CD4-positive, alpha-beta T cell treated with Interleukin-6 for 4 hours (primary cell): Measurements from ENCODE around the gene PSKH1.

Source experiments
- DNase-seq: peaks from one replicate; pipeline ENCODE4 v3.0.0-alpha.2; 2020; ENCODE audit warnings: mixed read lengths

Gene PSKH1

GRCh38 chr16:67868290-67868689 lies 24.8 kb upstream of the PSKH1 start:
- DNase-seq = no peak

- DNase-seq = no peak
Measured at GRCh38 chr16:67869653-67870052, 23.4 kb upstream of the PSKH1 start.

DNA sequence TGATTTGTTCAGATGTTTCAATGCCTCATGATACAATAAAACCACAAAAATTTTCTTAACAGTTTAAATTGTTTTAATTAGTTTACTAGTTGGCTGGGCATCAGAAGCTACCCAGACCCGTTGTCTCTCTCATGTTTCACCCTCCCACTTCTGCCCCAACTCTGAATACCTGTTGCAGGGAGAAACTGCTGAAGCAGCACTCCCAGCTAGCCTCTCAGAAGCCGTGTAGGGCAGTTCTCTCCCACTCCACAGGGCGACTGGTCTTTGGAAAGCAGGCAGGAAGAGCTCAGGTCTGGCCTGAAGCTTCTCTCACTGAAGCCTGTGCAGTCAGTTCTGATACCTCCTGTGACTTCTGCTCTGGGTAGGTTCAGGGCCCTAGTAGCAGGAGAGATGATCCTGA lies 21.8 kb upstream of the PSKH1 start:
- DNase-seq = no peak

GRCh38 chr16:67872131-67872630 lies 20.9 kb upstream of the PSKH1 start:
- no peak for DNase-seq

DNA sequence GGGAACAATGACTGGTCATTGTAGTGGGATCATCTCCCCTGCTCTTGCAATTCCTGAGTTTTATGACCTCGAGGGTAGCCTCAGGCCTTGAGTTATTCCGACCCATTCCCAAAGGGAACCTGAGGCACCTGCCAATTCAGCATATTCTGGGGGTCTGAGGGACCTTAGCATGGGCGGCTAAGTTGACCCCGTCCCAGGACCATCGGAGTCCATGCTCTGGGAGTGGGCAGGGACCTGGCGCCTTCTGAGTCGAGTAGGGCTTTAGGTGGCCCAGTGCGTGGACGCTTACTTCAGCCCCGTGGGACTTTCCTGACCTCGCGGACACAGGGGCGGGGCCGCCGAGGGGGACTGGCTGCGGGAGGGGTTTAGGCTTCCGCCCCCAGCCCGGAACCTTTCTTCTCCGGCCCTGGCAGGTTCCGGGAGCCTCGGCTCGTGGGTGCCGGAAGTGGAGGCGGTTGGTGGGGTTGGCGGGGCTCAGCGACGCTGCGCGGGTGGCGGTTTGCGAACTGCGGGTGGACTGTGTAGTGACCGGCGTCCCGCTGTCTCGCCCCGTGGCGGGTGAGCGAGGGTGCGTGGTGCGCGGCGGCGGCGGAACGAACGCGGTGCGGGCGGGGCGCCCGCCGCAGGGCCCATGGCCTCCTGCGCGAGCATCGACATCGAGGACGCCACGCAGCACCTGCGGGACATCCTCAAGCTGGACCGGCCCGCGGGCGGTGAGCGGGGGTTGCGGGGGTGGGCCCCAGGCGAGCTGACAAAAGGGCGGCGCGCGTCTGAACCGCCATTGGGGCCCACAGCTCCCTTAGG lies 20.2 kb upstream of the PSKH1 start, which contains the start of gene EDC4:
Gene EDC4, plus strand, starts transcription at position 422 of the 804 bp plus-strand sequence. Its CDS starts 210 bp downstream, at position 632.
- DNase-seq = peak; percentile 86

DNA sequence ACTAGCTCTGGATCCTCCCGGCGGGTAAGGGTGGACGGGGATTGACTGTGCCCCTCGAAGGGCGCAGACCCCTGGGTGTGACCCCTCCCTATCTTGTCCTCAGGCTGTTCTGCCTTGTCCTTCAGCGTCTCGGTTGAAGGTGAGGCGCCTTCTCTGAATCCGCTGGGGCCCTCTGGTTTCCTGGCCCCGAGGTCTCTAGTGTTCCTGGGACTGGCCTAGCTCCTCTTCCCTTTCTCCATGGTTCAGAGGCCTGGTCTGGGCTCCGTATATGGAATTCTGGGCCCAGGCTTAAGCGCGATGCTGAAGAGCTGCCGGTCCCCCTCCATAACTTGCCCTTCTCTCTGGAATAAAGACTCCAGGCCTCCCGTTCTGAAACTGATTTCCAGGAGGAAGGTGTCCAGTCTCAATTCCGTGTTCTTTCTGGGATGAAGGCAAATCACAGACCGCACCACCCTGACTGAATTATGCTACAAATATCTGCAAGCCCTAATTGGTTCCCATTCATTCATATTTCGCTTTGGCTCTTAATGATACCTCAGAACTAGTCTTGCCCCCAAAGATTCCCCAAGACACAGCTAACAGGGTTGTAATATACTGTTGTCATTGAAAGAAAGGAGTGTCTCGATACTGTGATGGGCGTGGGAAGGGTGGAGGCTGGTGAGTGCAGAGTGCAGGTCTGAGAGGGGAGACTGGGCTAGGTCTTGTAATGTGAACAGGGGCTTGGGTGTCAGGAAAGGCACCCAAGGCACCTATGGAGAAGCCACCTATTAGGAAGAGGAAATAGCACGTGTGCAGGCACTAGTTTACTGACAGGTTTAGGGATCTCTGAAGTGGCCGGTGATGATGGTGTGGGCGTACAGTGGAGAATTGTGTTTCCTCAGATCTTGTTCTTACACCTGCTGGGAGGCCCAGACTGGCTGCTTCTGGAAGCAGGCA lies 19.4 kb upstream of the PSKH1 start:
- DNase-seq = no peak

GRCh38 chr16:67874372-67874771 lies 18.7 kb upstream of the PSKH1 start:
- no peak for DNase-seq

- DNase-seq = no peak
Measured at GRCh38 chr16:67877064-67877463, 16.0 kb upstream of the PSKH1 start.

- DNase-seq = no peak
Measured at GRCh38 chr16:67878232-67878631, 14.8 kb upstream of the PSKH1 start.

DNA sequence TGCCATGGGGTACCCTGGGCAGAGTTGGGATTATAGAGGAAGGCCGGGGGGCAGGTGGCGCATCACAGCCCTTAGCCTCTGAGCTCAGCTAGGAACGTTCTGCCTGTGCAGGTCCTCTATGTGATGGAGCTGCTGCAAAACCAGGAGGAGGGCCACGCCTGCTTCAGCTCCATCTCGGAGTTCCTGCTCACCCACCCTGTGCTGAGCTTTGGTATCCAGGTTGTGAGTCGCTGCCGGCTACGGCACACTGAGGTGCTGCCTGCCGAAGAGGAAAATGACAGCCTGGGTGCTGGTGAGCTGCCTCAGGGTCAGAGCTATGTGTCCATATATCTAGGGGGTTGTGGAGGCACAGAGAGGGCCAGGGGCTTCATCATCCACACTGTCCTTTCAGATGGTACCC lies 14.2 kb upstream of the PSKH1 start:
- DNase-seq = no peak

DNA sequence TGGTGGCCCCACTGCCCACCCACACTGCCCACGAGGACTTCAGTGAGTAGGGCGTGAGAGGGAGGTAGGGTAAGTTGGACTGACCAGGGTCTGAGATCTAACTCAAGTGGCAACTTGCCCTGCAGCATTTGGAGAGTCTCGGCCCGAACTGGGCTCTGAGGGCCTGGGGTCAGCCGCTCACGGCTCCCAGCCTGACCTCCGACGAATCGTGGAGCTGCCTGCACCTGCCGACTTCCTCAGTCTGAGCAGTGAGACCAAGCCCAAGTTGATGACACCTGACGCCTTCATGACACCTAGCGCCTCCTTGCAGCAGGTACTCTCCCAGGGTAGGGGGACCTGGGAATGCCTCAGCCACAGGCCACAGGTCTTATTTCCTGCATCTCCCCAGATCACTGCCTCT lies 13.6 kb upstream of the PSKH1 start:
- no peak for DNase-seq

DNA sequence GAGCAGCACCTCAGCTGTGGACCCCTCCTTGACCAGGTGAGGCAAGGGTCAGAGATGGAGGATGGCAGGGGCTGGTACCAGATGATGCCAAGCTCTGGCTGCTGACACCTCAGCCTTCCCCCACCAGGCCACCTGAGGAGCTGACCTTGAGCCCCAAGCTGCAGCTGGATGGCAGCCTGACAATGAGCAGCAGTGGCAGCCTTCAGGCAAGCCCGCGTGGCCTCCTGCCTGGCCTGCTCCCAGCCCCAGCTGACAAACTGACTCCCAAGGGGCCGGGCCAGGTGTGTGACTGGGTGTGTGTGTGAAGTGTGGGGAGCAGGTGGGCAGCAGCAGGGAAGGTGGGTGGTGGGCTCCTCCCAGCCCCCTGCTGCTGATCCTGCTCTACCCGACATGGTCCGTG lies 13.1 kb upstream of the PSKH1 start:
- DNase-seq = no peak

DNA sequence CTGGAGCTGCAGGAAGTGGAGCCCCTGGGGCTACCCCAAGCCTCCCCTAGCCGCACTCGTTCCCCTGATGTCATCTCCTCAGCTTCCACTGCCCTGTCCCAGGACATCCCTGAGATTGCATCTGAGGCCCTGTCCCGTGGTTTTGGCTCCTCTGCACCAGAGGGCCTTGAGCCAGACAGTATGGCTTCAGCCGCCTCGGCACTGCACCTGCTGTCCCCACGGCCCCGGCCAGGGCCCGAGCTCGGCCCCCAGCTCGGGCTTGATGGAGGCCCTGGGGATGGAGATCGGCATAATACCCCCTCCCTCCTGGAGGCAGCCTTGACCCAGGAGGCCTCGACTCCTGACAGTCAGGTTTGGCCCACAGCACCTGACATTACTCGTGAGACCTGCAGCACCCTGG lies 12.5 kb upstream of the PSKH1 start:
- no peak for DNase-seq

- no peak for DNase-seq
Measured at GRCh38 chr16:67881621-67882161, 11.4 kb upstream of the PSKH1 start.

DNA sequence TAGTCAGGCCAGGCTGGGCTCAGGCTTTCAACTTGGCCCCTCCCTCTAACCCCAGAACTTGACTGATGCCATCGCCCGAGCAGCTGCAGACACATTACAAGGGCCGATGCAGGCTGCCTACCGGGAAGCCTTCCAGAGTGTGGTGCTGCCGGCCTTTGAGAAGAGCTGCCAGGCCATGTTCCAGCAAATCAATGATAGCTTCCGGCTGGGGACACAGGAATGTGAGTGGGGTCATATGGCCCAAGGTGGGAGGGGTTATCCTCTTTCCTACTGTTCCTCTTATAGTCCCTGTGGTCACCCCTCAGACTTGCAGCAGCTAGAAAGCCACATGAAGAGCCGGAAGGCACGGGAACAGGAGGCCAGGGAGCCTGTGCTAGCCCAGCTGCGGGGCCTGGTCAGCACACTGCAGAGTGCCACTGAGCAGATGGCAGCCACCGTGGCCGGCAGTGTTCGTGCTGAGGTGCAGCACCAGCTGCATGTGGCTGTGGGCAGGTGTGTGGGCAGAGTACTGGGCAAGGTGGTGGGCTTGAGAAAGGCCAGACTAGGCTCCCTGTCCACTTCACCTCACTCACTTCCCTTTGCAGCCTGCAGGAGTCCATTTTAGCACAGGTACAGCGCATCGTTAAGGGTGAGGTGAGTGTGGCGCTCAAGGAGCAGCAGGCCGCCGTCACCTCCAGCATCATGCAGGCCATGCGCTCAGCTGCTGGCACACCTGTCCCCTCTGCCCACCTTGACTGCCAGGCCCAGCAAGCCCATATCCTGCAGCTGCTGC lies 10.5 kb upstream of the PSKH1 start:
- DNase-seq = no peak

DNA sequence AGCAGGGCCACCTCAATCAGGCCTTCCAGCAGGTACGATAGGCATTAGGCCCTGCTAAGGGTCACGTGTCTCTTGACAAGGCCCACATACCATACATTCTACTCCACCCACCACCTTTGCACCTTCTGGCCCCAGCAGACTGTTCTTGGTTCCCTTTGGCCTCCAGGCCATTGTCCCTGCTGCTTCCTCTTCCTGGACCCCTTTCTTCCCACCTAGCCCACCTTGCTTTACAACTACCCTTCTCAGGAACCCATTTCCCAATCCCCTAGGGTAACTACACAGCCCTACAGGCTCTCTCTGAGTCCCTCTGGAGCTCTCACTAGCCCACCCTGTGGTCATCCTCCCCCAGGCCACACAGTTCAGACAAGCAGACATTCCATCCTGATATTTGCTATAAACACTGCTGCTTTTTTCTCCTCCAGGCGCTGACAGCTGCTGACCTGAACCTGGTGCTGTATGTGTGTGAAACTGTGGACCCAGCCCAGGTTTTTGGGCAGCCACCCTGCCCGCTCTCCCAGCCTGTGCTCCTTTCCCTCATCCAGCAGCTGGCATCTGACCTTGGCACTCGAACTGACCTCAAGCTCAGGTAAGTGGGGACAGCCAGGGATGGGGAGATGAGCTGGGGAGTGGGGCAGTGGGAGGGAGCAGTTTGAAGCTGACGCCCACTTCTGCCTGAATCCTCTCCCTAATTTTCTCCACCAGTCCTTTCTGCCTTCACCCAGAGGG lies 9.7 kb upstream of the PSKH1 start:
- no peak for DNase-seq

GRCh38 chr16:67883872-67884261 lies 9.2 kb upstream of the PSKH1 start:
- peak; percentile 82 for DNase-seq

DNA sequence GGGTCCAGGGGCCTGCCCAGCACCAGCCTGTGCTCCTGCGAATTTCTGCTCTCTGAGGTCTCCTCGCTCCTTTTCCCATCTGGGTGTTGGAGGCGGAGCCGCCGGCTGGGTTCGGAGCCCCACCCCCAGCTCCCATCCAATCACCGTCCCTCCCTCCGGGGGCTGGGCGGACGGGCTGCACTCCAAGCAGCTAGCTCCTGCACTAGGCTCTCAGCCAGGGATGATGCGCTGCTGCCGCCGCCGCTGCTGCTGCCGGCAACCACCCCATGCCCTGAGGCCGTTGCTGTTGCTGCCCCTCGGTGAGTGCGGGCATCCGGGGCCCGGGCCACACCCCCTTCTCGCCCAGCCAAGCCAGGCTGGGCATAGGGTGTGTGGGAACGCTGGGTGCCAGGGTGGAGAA lies 8.4 kb upstream of the PSKH1 start, which contains the start of gene NRN1L:
Gene NRN1L, plus strand, starts transcription at position 202 of the 400 bp plus-strand sequence. Its CDS starts 19 bp downstream, at position 221.
- DNase-seq = no peak

- no peak for DNase-seq
Measured at GRCh38 chr16:67885545-67885944, 7.5 kb upstream of the PSKH1 start.

DNA sequence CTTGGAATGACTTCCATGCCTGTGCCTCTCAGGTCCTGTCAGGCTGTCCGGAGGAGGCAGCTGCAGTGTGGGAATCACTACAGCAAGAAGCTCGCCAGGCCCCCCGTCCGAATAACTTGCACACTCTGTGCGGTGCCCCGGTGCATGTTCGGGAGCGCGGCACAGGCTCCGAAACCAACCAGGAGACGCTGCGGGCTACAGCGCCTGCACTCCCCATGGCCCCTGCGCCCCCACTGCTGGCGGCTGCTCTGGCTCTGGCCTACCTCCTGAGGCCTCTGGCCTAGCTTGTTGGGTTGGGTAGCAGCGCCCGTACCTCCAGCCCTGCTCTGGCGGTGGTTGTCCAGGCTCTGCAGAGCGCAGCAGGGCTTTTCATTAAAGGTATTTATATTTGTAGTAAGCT lies 7.1 kb upstream of the PSKH1 start:
- DNase-seq = no peak

- no peak for DNase-seq
Measured at GRCh38 chr16:67886387-67886786, 6.7 kb upstream of the PSKH1 start.

GRCh38 chr16:67888331-67888730 lies 4.7 kb upstream of the PSKH1 start:
- DNase-seq = no peak
